ENCODE measurements around the gene EMC1. TPM values are rescaled to one million over a fixed set of nuclear protein-coding genes. Genes with fewer than 3 reads are reported as not detected.
"Not testable (repeated sequence)": the region's sequence is repeated elsewhere in the genome, so short reads cannot be mapped to it uniquely, and the experiment has no call there.

Gene EMC1
- 10 to 100 TPM; 19.6 to 46.5 (median 31.3) TPM for total RNA-seq
- polyA plus RNA-seq: 10 to 100 TPM in 1 of 3 donors, 1 to 10 TPM in 2; 1.2 to 16.5 (median 3.2) TPM

GRCh38 chr1:19251305-19252196 is at the start of gene EMC1, which contains the start of gene MRTO4:
EMC1 (minus strand) TSS chr1:19251524; CDS start chr1:19251509, 15 bp downstream.
MRTO4 (plus strand) TSS chr1:19251805; CDS start chr1:19251836, 31 bp downstream.
- Histone ChIP-seq H3K9me3 (no peaks in the 10 kb centered on the region), H3K27me3 (no peaks in the 10 kb centered on the region), H3K4me1 (peaks cover 0 to 41% (median 35%) of the 10 kb centered on the region in 4 donors), H3K4me3 (peak within 1 kb of the TSS; percentile 76 to 91 (median 87)), H3K36me3 (peaks cover 0 to 18% (median 6%) of the 10 kb centered on the region in 4 donors), H3K27ac (peak within 1 kb of the TSS; percentile 91 to 97 (median 92))
- WGBS, 2 donors: 0% methylated on average over 81 of the region's 81 CpGs
- DNase-seq: peak; percentile 85
- TF ChIP-seq CTCF (IDR thresholded peaks at IDR 0.05) (no peak), POLR2A (IDR thresholded peaks at IDR 0.05) (no peak), EP300 (IDR thresholded peaks at IDR 0.05) (no peak), POLR2AphosphoS5 (IDR thresholded peaks at IDR 0.05) (peak; percentile 56 to 79 (median 71))
- intact Hi-C loops (cut with DNase I): loop anchor here (2.0 to 5.0 kb wide), 2 partner anchors 59 to 396 kb away; no protein-coding TSS in a partner anchor

GRCh38 chr1:19300211-19300610 is 48.9 kb upstream of the EMC1 start:
- Histone ChIP-seq H3K27me3 (no peaks in the 10 kb centered on the region), H3K27ac (no peak overlapping the region), H3K4me1 (no peaks in the 10 kb centered on the region), H3K4me3 (no peak overlapping the region), H3K36me3 (peaks cover 6 to 33% (median 14%) of the 10 kb centered on the region in 4 donors), H3K9me3 (peaks cover 0 to 3% (median under 1%) of the 10 kb centered on the region in 4 donors)
- peak; percentile 28 for DNase-seq
- intact Hi-C loops (cut with DNase I): no loop called here
- no peak for TF ChIP-seq EP300 (IDR thresholded peaks at IDR 0.05)
- TF ChIP-seq POLR2AphosphoS5 (IDR thresholded peaks at IDR 0.05): no peak
- no peak for TF ChIP-seq POLR2A (IDR thresholded peaks at IDR 0.05)
- TF ChIP-seq CTCF (IDR thresholded peaks at IDR 0.05): no peak
- 92 to 99% methylated on average over 2 of the region's 2 CpGs for WGBS, 2 donors

GRCh38 chr1:19294638-19295037 is 43.3 kb upstream of the EMC1 start:
- H3K27me3 ChIP-seq: no peaks in the 10 kb centered on the region
- H3K27ac ChIP-seq: no peak overlapping the region
- H3K4me1 ChIP-seq: no peaks in the 10 kb centered on the region
- peaks cover 0 to 9% (median 0%) of the 10 kb centered on the region in 4 donors for H3K36me3 ChIP-seq
- H3K9me3 ChIP-seq: peaks cover 0 to 13% (median 5%) of the 10 kb centered on the region in 4 donors
- DNase-seq: no peak
- TF ChIP-seq CTCF (IDR thresholded peaks at IDR 0.05) (no peak), POLR2A (IDR thresholded peaks at IDR 0.05) (no peak), EP300 (IDR thresholded peaks at IDR 0.05) (no peak)
- WGBS, 2 donors: 71 to 97% methylated on average over 2 of the region's 2 CpGs
- intact Hi-C loops (cut with DNase I): no loop called here
- H3K4me3 ChIP-seq: no peak overlapping the region

GRCh38 chr1:19289244-19289643 is 37.9 kb upstream of the EMC1 start:
- Histone ChIP-seq H3K9me3 (peaks cover 0 to 2% (median 0%) of the 10 kb centered on the region in 4 donors), H3K4me1 (peaks cover 0 to 10% (median 3%) of the 10 kb centered on the region in 4 donors), H3K27ac (no peak overlapping the region), H3K4me3 (peak overlapping the region in 3 of 4 donors; percentile 39 to 50 (median 45)), H3K27me3 (no peaks in the 10 kb centered on the region), H3K36me3 (no peaks in the 10 kb centered on the region)
- WGBS, 2 donors: 16 to 62% methylated on average over 2 of the region's 2 CpGs
- DNase-seq: no peak
- intact Hi-C loops (cut with DNase I): no loop called here
- TF ChIP-seq POLR2A (IDR thresholded peaks at IDR 0.05): no peak
- no peak for TF ChIP-seq CTCF (IDR thresholded peaks at IDR 0.05)
- TF ChIP-seq EP300 (IDR thresholded peaks at IDR 0.05): no peak
- TF ChIP-seq POLR2AphosphoS5 (IDR thresholded peaks at IDR 0.05): no peak

- intact Hi-C loops (cut with DNase I); H3K27ac ChIP-seq; H3K9me3 ChIP-seq; H3K36me3 ChIP-seq; H3K27me3 ChIP-seq; H3K4me1 ChIP-seq: not testable (repeated sequence)
- peak within 1 kb of the TSS; percentile 2 to 50 (median 42) for H3K4me3 ChIP-seq
- peak; percentile 65 for DNase-seq
- WGBS, 2 donors: 4 to 18% methylated on average over 74 to 75 of the region's 82 CpGs
Measured at GRCh38 chr1:19288324-19289241, 37.3 kb upstream of the EMC1 start, which contains the start of gene AKR7A3. AKR7A3 (minus strand) TSS chr1:19288770; CDS start chr1:19288709, 61 bp downstream.
